ENCODE results near the gene NBPF11.
"Not testable (repeated sequence)": the region's sequence is repeated elsewhere in the genome, so short reads cannot be mapped to it uniquely, and the experiment has no call there.

NBPF11 gene

GRCh38 chr1:148151911-148152656, at the start of gene NBPF11:
Gene NBPF11 (minus strand): TSS chr1:148152281. CDS start chr1:148127003, 25,278 bp downstream.
- DNase-seq (ENCODE audit: low spot score): peak; percentile 84

- DNase-seq (ENCODE audit: low spot score): not testable (repeated sequence)
Observed at GRCh38 chr1:148197396-148197795, 45.3 kb upstream of the NBPF11 start.

DNA sequence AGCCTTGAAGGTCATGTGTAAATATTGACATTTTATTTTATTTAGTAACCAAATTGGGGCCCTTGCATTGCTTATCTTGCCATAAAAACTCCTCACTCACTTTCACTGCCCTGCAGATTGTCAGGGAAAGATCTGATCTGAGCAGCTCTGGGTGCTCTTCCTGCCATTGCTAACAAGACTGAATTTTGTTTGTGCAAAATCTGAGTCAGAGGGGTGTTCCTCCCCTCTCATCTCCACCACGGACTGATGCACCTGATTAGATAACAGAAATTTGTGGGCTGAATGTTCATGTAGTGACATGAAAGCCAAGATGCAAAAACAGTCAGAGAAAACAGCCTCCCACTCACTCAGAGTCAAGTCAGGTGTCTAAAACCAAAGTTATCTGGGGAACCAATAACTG, 44.9 kb upstream of the NBPF11 start:
- not testable (repeated sequence) for DNase-seq (ENCODE audit: low spot score)

DNA sequence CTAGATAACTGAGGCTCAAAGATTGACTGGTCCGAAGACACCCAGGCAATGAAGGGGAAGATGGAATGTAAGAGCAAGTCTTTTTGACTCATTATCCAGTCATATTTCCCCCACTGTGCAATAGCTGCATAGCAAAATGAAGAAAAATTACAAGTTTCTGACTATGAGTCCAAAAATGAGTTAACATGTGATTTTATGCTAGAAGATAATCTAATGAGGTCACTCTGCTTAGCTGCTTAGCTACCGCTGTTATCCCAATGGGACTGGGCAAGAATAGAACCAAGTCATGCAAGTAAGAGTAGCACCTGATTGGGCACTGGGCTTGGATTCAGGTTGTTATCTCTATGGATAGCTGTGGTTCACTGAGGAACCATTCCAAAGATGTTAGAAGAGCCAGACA, 43.0 kb upstream of the NBPF11 start:
- not testable (repeated sequence) for DNase-seq (ENCODE audit: low spot score)

DNA sequence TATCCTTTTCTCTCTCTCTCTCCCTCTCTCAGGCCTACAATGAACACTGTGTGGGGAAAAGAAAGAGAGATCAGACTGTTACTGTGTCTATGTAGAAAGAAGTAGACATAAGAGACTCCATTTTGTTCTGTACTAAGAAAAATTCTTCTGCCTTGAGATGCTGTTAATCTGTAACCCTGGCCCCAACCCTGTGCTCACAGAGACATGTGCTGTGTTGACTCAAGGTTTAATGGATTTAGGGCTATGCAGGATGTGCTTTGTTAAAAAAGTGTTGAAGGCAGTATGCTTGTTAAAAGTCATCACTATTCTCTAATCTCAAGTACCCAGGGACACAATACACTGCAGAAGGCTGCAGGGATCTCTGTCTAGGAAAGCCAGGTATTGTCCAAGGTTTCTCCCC, 36.7 kb upstream of the NBPF11 start:
- DNase-seq (ENCODE audit: low spot score): not testable (repeated sequence)

DNA sequence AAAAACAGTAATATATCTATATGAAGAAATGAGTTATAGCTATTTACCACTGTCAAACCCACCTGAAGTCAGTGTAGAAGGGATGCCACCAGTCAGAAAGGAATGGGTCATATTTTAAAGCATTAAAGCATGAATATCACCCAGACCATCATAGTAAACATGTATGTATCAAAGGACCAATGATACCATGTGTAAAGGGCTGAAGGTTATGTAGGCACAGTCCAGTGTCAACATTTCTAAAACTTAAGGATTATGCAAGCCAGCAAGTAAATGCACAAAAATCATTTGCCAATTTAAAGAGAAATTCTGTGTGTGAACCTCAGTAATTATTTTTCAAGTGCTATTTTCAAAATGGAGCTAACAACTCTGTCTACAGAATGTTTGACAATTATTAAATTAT, 26.6 kb upstream of the NBPF11 start:
- not testable (repeated sequence) for DNase-seq (ENCODE audit: low spot score)

- not testable (repeated sequence) for DNase-seq (ENCODE audit: low spot score)
Observed at GRCh38 chr1:148175414-148175813, 23.3 kb upstream of the NBPF11 start.

DNA sequence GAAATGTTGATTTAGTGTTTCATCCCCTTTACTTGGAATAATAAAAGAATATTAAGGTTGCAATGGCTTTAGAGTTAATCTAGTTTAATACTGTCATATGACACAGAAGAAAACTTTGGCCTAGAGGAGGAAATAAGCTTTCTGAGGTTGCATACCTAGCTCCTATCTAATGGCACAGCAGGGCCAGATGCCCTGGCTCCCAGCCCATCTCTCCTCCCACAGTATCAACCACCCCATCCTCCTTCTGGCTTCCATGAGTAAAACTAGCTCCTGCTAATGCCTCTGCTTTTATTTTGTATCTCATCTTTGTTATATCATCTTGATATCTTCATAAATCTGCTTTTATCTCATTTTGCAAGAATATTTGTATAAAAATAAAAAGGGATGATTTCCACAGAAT, 19.9 kb upstream of the NBPF11 start:
- DNase-seq (ENCODE audit: low spot score): not testable (repeated sequence)

DNA sequence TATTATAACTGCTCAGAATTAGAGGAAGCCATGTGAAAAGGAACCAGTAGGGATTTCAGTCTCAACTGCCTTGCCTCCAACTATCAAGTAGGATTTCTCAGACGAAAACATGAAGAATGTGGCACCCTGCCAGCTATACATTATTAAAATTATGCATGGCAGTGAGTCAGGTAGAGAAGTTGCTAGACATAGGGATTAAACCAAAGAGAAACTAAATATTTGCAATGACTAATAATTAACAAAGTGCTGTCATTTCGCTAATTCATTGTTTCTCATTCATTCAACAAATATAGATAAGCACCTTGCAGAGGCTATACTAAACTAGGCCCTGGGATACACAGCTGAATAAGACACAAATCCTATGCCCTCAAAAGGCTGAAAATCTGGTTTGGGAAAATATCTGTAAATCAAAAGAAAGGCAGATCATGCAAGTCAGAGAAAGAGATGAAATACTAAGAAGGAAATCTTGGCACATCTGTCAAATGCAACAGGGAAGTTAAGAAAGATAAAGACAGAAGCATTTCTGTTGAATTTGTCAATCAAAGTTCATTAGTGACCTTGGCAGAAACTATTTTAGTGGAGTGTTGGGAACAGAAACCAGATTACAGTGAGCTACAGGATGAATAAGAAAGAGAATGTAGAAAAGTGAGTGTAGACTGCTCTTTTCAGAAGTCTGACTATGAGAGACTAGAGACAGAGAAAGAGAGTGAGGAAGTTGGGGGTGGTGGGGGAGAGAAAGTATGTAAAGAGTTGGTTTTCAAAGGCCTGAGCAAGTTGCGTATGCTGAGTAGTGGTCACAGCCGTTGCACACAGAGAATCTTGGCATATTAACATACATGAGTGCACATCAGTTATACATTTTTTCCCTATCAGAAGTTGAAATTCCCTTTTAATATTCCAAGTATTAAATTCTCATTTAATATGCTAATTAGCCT, 14.7 kb upstream of the NBPF11 start:
- no peak for DNase-seq (ENCODE audit: low spot score)

- DNase-seq (ENCODE audit: low spot score): no peak
Observed at GRCh38 chr1:148162363-148162762, 10.3 kb upstream of the NBPF11 start.

- DNase-seq (ENCODE audit: low spot score): no peak
Observed at GRCh38 chr1:148161053-148161901, 9.2 kb upstream of the NBPF11 start.

- no peak for DNase-seq (ENCODE audit: low spot score)
Observed at GRCh38 chr1:148160343-148161052, 8.4 kb upstream of the NBPF11 start.

DNA sequence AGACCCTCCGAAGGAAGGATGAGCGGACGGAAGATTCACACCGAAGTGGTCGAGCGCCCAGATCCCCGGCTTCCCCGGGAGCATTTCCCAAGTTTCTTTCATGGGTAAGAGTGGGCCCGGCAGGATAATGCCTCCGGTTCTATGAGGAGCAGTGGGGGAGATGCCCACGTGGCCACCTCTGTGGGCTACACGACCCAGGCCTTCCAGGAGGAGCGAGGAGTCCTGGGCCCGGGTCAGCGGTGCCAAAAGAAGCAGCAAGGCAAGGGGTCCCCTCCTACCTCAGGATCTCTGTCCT, 7.9 kb upstream of the NBPF11 start:
- no peak for DNase-seq (ENCODE audit: low spot score)

DNA sequence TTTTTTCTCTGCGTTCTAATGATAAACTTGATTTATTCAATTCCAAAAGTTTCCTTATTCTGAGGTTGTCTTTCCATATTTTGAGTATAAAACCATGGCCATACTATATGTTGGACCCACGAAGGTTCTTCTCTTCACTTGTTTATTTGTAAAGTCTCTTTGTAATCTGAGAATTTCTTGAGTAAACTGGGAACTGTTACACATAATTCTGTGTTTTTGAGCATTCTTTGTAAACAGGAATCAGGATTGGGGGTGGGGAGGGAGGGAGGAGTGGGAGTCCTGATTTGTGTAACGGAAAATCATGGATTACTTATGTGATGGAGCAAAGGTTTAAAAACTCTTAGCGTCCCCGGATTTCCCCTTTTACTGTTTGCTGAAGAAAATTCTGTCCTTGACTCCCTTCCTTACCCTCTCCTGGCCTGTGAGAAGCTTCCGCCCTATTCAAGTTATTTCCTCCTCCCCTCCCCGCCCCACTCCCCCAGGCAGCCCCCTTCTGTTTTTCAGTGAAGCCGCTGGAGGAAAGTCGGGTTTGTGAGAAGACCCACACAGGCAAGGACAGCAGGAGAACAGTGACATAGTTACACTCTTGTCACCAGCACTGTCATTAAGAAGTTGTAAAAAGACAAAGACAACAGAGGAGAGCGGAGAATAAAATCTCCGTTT, 6.4 kb upstream of the NBPF11 start:
- DNase-seq (ENCODE audit: low spot score): no peak

- DNase-seq (ENCODE audit: low spot score): not testable (repeated sequence)
Observed at GRCh38 chr1:148157803-148158202, 5.7 kb upstream of the NBPF11 start.

DNA sequence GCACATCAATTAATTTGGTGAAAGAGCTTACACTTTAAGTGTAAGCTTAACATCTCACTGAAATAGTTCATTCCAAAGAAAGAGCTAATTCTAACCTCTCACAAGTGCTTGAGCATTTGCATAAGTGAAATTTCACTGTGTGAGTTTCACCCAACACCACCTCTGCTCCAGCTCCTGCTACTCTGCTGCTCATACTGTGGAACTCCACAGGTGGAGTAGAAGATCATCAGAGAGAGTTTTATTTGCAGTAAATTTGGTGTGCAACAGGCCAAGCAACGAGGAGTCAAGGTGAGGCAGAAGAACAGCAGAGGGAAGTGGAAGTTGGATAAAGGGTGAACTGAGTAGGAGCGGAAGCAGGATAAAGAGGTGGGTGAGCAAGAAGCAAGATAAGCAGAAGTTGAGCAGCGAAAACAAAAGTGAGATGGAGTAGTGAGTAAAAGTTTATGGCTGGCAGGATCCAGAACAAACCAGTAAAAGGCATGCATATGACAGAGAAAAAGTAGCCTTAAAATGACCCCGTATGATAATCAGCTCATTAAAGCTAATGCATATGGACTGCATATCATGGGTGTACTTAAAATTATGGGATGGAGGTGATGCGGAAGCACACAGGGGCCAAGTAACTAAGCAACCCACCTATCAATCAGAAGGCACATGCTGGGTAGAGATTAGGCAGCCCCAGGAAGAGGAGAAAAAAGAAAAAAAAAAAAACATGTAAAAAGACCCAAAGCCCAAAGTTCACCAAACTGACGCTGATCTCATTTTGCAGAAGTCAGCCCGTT, 3.6 kb upstream of the NBPF11 start:
- DNase-seq (ENCODE audit: low spot score): not testable (repeated sequence)

DNA sequence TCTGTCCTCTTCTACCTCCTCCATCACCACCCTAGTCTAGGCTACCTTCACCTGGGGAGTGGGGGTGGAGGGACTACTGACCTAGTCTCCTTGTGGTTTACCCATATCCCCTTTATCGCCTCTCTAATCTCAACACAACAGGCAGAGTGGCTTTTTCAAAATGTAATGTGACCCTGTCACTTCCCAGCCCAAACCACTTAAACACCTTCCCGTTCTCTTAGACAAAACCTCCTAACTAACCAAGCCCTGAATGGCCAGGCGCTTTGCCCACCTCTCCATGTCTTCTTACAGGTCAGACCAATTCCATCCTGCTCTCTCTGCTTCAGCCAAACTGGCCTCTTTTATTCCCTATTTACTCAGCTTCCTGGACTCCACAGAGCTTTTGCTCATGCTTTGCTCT, 714 bp upstream of the NBPF11 start:
- not testable (repeated sequence) for DNase-seq (ENCODE audit: low spot score)

GRCh38 chr1:148151371-148151819, 686 bp downstream of the NBPF11 start:
- peak; percentile 8 for DNase-seq (ENCODE audit: low spot score)

- peak; percentile 50 for DNase-seq (ENCODE audit: low spot score)
Observed at GRCh38 chr1:148150945-148151344, 1.1 kb downstream of the NBPF11 start.

- DNase-seq (ENCODE audit: low spot score): not testable (repeated sequence)
Observed at GRCh38 chr1:148150014-148150413, 2.1 kb downstream of the NBPF11 start.
